CD14-positive monocyte (primary cell): ENCODE measurements around the gene CCDC154. TPM values are rescaled to one million over a fixed set of nuclear protein-coding genes. Genes with fewer than 3 reads are reported as not detected.

ENCODE experiments used
- DNase-seq, 3 donors: peaks; one replicate each; pipeline ENCODE4 v3.0.0-alpha.2; 2011 to 2022
- H2AFZ ChIP-seq: 2 replicates; pipeline ENCODE4 v1.6.0; 2012; ENCODE audit warnings: mild to moderate bottlenecking, low read depth, low read length, inconsistent platforms; ENCODE audit not compliant: insufficient read depth, poor library complexity, severe bottlenecking
- H3K27ac ChIP-seq, 2 donors: 1 replicate in 1 of 2; 2 replicates in 1 of 2; pipeline ENCODE4 v1.5.1; 2012 to 2013; ENCODE audit warnings: low read length in 2 of 2, control low read depth in 1 of 2, inconsistent platforms in 1 of 2, low read depth in 1 of 2, mild to moderate bottlenecking in 1 of 2
- H3K27me3 ChIP-seq, 2 donors: one replicate each; pipeline versions ENCODE4 v1.6.0 to v1.6.1; 2011 to 2013; ENCODE audit warnings: low read length in 2 of 2; ENCODE audit not compliant: control insufficient read depth in 2 of 2, insufficient read depth in 2 of 2
- H3K36me3 ChIP-seq, 2 donors: replicated peaks in 1 of 2; 1 replicate in 1 of 2; 2 replicates in 1 of 2; pipeline versions ENCODE4 v1.5.1 to v1.6.1; 2012 to 2013; ENCODE audit warnings: low read length in 2 of 2, control low read depth in 1 of 2, inconsistent platforms in 1 of 2, mild to moderate bottlenecking in 1 of 2; ENCODE audit not compliant: insufficient read depth in 2 of 2, control insufficient read depth in 1 of 2
- H3K4me1 ChIP-seq, 2 donors: 1 replicate in 1 of 2; 2 replicates in 1 of 2; pipeline versions ENCODE4 v1.5.1 to v1.6.1; 2012 to 2013; ENCODE audit warnings: low read length in 2 of 2, control low read depth in 1 of 2, inconsistent platforms in 1 of 2, mild to moderate bottlenecking in 1 of 2, moderate library complexity in 1 of 2; ENCODE audit not compliant: insufficient read depth in 2 of 2, control insufficient read depth in 1 of 2
- H3K4me2 ChIP-seq: replicated peaks from 2 replicates; pipeline ENCODE3; 2012; ENCODE audit warnings: low read length, moderate library complexity, mild to moderate bottlenecking; ENCODE audit not compliant: poor library complexity, severe bottlenecking; ENCODE audit errors: extremely low read depth
- H3K4me3 ChIP-seq, 3 experiments: fragments of 200-600 bp in 1 of 3; sonication (generic) in 1 of 3; replicated peaks in 1 of 3; 1 replicate in 2 of 3; 2 replicates in 1 of 3; pipeline ENCODE4 v1.5.1; 2011 to 2013; ENCODE audit warnings: low read length in 3 of 3, mild to moderate bottlenecking in 3 of 3, control low read depth in 2 of 3, low read depth in 2 of 3, inconsistent platforms in 1 of 3, moderate library complexity in 1 of 3
- H3K79me2 ChIP-seq: 2 replicates; pipeline ENCODE4 v1.6.0; 2012; ENCODE audit warnings: mild to moderate bottlenecking, control low read depth, inconsistent platforms, low read length, moderate library complexity; ENCODE audit not compliant: insufficient read depth
- H3K9ac ChIP-seq: 2 replicates; pipeline ENCODE4 v1.6.0; 2017; ENCODE audit warnings: low read length, mild to moderate bottlenecking; ENCODE audit not compliant: insufficient read depth, poor library complexity, severe bottlenecking
- H3K9me3 ChIP-seq, 2 donors: replicated peaks in 1 of 2; 1 replicate in 1 of 2; 2 replicates in 1 of 2; pipeline versions ENCODE4 v1.5.1 to v1.6.1; 2012 to 2013; ENCODE audit warnings: low read length in 2 of 2, control low read depth in 1 of 2; ENCODE audit not compliant: control insufficient read depth in 1 of 2, insufficient read depth in 1 of 2
- H4K20me1 ChIP-seq: 2 replicates; pipeline ENCODE4 v1.6.0; 2012; ENCODE audit warnings: mild to moderate bottlenecking, low read length, control low read depth, moderate library complexity; ENCODE audit not compliant: insufficient read depth
- H3K27ac Mint-ChIP-seq, 7 donors: one replicate each; pipeline ENCODE4 v1.8.0; 2020; ENCODE audit warnings: mild to moderate bottlenecking in 7 of 7, mixed read lengths in 7 of 7, moderate library complexity in 6 of 7, inconsistent platforms in 2 of 7
- H3K27me3 Mint-ChIP-seq, 3 donors: one replicate each; pipeline ENCODE4 v1.8.0; 2021 to 2022; ENCODE audit warnings: low read depth in 3 of 3, mild to moderate bottlenecking in 3 of 3, mixed read lengths in 3 of 3, moderate library complexity in 3 of 3, inconsistent platforms in 1 of 3
- H3K36me3 Mint-ChIP-seq, 2 donors: one replicate each; pipeline ENCODE4 v1.8.0; 2020; ENCODE audit warnings: mixed read lengths in 2 of 2, inconsistent platforms in 1 of 2, mild to moderate bottlenecking in 1 of 2
- H3K4me1 Mint-ChIP-seq: one replicate; pipeline ENCODE4 v1.8.0; 2020; ENCODE audit warnings: mild to moderate bottlenecking, mixed read lengths
- H3K4me3 Mint-ChIP-seq, 2 donors: one replicate each; pipeline ENCODE4 v1.8.0; 2020; ENCODE audit warnings: mild to moderate bottlenecking in 2 of 2, mixed read lengths in 2 of 2, moderate library complexity in 1 of 2
- H3K9me3 Mint-ChIP-seq, 7 donors: one replicate each; pipeline ENCODE4 v1.8.0; 2020 to 2022; ENCODE audit warnings: mixed read lengths in 7 of 7, mild to moderate bottlenecking in 6 of 7, moderate library complexity in 6 of 7, inconsistent platforms in 2 of 7
- CTCF ChIP-seq: fragments of 200-600 bp; IDR thresholded peaks from one replicate; pipeline ENCODE4 v1.8.0; 2022; ENCODE audit warnings: antibody characterized with exemption, mild to moderate bottlenecking
- WGBS: methylation state at CpG from one replicate; pipeline ENCODE4 v1.1.5; 2013; ENCODE audit warnings: missing lambda C conversion rate; ENCODE audit not compliant: insufficient coverage; 5-methylcytosine and 5-hydroxymethylcytosine counted together
- intact Hi-C, 2 donors: fragments of 100-400 bp; cut with micrococcal nuclease; formaldehyde crosslinking; loops; one replicate each; pipeline versions ENCODE4 v1.15.0 to v1.15.1; 2023
- polyA plus RNA-seq, 3 donors: library from polyadenylated mRNA; depleted of rRNA in 1 of 3; unstranded in 2 of 3; stranded (reverse) in 1 of 3; fragments of 300-500 nt in 2 of 3; fragments of >200 nt in 1 of 3; fragmentation: Illumina TruSeq in 2 of 3; gene quantifications; 1 replicate in 2 of 3; 2 replicates in 1 of 3; pipeline ENCODE4 v1.2.3, GENCODE V29; 2012 to 2021

Gene CCDC154
- polyA plus RNA-seq, 3 donors, result 5.9 TPM; not detected in 2

GRCh38 chr16:1401061-1401757 lies 43.1 kb downstream of the CCDC154 start:
- TF ChIP-seq CTCF, result no peak
- peaks cover 64 to 89% of the 10 kb centered on the region in 2 donors for H3K36me3 Mint-ChIP-seq
- H3K4me3 ChIP-seq, result no peak overlapping the region
- H3K27me3 Mint-ChIP-seq, result peaks cover 0 to 3% (median 0%) of the 10 kb centered on the region in 3 donors
- 95% methylated on average over 27 of the region's 29 CpGs for WGBS
- H3K36me3 ChIP-seq, result peaks cover 68 to 87% of the 10 kb centered on the region in 2 donors
- H3K9me3 Mint-ChIP-seq, result no peaks in the 10 kb centered on the region
- intact Hi-C loops, result no loop called here
- DNase-seq, result no peak
- H3K27ac ChIP-seq, result no peak overlapping the region
- no peak overlapping the region for H3K9ac ChIP-seq
- no peak overlapping the region for H2AFZ ChIP-seq
- H4K20me1 ChIP-seq, result peaks cover 70% of the 10 kb centered on the region
- no peaks in the 10 kb centered on the region for H3K4me1 ChIP-seq
- H3K79me2 ChIP-seq, result peaks cover 23% of the 10 kb centered on the region
- no peak overlapping the region for H3K4me2 ChIP-seq
- no peak overlapping the region for H3K27ac Mint-ChIP-seq
- no peak overlapping the region for H3K4me3 Mint-ChIP-seq
- H3K9me3 ChIP-seq, result no peaks in the 10 kb centered on the region
- no peaks in the 10 kb centered on the region for H3K27me3 ChIP-seq
- H3K4me1 Mint-ChIP-seq, result no peaks in the 10 kb centered on the region

GRCh38 chr16:1398826-1399581 lies 45.4 kb downstream of the CCDC154 start:
- Histone ChIP-seq H3K27me3 (no peaks in the 10 kb centered on the region), H3K27ac (no peak overlapping the region), H3K4me2 (no peak overlapping the region), H2AFZ (no peak overlapping the region), H3K4me1 (no peaks in the 10 kb centered on the region), H3K36me3 (peaks cover 76 to 92% of the 10 kb centered on the region in 2 donors), H3K4me3 (no peak overlapping the region), H4K20me1 (peaks cover 58% of the 10 kb centered on the region), H3K9me3 (no peaks in the 10 kb centered on the region), H3K9ac (no peak overlapping the region), H3K79me2 (peaks cover 4% of the 10 kb centered on the region)
- WGBS, result over 99% methylated on average over 31 of the region's 38 CpGs
- peaks cover 0 to 3% (median 0%) of the 10 kb centered on the region in 3 donors for H3K27me3 Mint-ChIP-seq
- no peak for DNase-seq
- no peak for TF ChIP-seq CTCF
- H3K4me3 Mint-ChIP-seq, result no peak overlapping the region
- intact Hi-C loops, result no loop called here
- H3K4me1 Mint-ChIP-seq, result no peaks in the 10 kb centered on the region
- H3K36me3 Mint-ChIP-seq, result peaks cover 62 to 83% of the 10 kb centered on the region in 2 donors
- H3K9me3 Mint-ChIP-seq, result no peaks in the 10 kb centered on the region
- H3K27ac Mint-ChIP-seq, result peak overlapping the region in 1 of 7 donors; percentile 59
